H9 (cell line): ENCODE results near the gene SLC2A9. TPM values are rescaled to one million over a fixed set of nuclear protein-coding genes. Genes with fewer than 3 reads are reported as not detected.

Experiments
- DNase-seq: peaks from one replicate; pipeline ENCODE4 v3.0.0-alpha.2; 2017
- H2AFZ ChIP-seq: one replicate; pipeline ENCODE4 v1.6.1; 2013; ENCODE audit warnings: mild to moderate bottlenecking, low read length, control low read depth, moderate library complexity
- H2AK5ac ChIP-seq: 2 replicates; pipeline ENCODE4 v1.6.1; 2013; ENCODE audit warnings: low read length, control low read depth, mixed read lengths; ENCODE audit not compliant: insufficient read length
- H2BK120ac ChIP-seq: one replicate; pipeline ENCODE4 v1.6.1; 2013; ENCODE audit warnings: low read depth, mild to moderate bottlenecking, low read length, control low read depth, inconsistent platforms; ENCODE audit not compliant: poor library complexity, severe bottlenecking
- H2BK12ac ChIP-seq: 2 replicates; pipeline ENCODE4 v1.6.1; 2013; ENCODE audit warnings: low read length, control low read depth, mixed read lengths, low read depth; ENCODE audit not compliant: insufficient read length
- H2BK15ac ChIP-seq: 2 replicates; pipeline ENCODE4 v1.6.1; 2013; ENCODE audit warnings: low read depth, low read length, control low read depth
- H2BK20ac ChIP-seq: one replicate; pipeline ENCODE4 v1.6.1; 2013; ENCODE audit warnings: low read depth, mild to moderate bottlenecking, low read length, control low read depth, inconsistent platforms; ENCODE audit not compliant: poor library complexity, severe bottlenecking
- H2BK5ac ChIP-seq: 2 replicates; pipeline ENCODE4 v1.6.1; 2013; ENCODE audit warnings: low read length, control low read depth, mixed read lengths; ENCODE audit not compliant: insufficient read length
- H3K14ac ChIP-seq: 2 replicates; pipeline ENCODE4 v1.6.1; 2013; ENCODE audit warnings: low read length, control low read depth; ENCODE audit not compliant: insufficient read depth
- H3K18ac ChIP-seq: 2 replicates; pipeline ENCODE4 v1.6.1; 2013; ENCODE audit warnings: low read depth, mild to moderate bottlenecking, mixed read lengths, low read length, control low read depth; ENCODE audit not compliant: insufficient read length
- H3K23ac ChIP-seq: 2 replicates; pipeline ENCODE4 v1.6.1; 2013; ENCODE audit warnings: low read length, control low read depth, mixed read lengths, low read depth; ENCODE audit not compliant: insufficient read length
- H3K23me2 ChIP-seq: 2 replicates; pipeline ENCODE4 v1.6.1; 2013; ENCODE audit warnings: low read depth, mild to moderate bottlenecking, mixed read lengths, low read length, control low read depth; ENCODE audit not compliant: insufficient read length, poor library complexity, severe bottlenecking
- H3K27ac ChIP-seq: 2 replicates; pipeline ENCODE4 v1.5.1; 2013; ENCODE audit warnings: low read length, control low read depth, mixed read lengths, low read depth; ENCODE audit not compliant: insufficient read length
- H3K27me3 ChIP-seq: 2 replicates; pipeline ENCODE4 v1.6.1; 2013; ENCODE audit warnings: low read length, control low read depth, inconsistent platforms; ENCODE audit not compliant: insufficient read depth
- H3K4ac ChIP-seq: 2 replicates; pipeline ENCODE4 v1.6.1; 2013; ENCODE audit warnings: low read depth, mild to moderate bottlenecking, control low read depth, inconsistent platforms, low read length, moderate library complexity
- H3K4me1 ChIP-seq: 2 replicates; pipeline ENCODE4 v1.6.1; 2013; ENCODE audit warnings: low read length, control low read depth, inconsistent platforms; ENCODE audit not compliant: insufficient read depth
- H3K4me2 ChIP-seq: 2 replicates; pipeline ENCODE4 v1.6.1; 2013; ENCODE audit warnings: low read length, control low read depth, mixed read lengths; ENCODE audit not compliant: insufficient read length, insufficient read depth
- H3K56ac ChIP-seq: 2 replicates; pipeline ENCODE4 v1.6.1; 2013; ENCODE audit warnings: low read depth, mild to moderate bottlenecking, mixed read lengths, low read length, control low read depth; ENCODE audit not compliant: insufficient read length
- H3K79me1 ChIP-seq: 2 replicates; pipeline ENCODE4 v1.6.1; 2013; ENCODE audit warnings: low read depth, mild to moderate bottlenecking, moderate library complexity, low read length, control low read depth, inconsistent platforms; ENCODE audit not compliant: insufficient read depth, poor library complexity, severe bottlenecking
- H3K79me2 ChIP-seq: 2 replicates; pipeline ENCODE4 v1.6.1; 2013; ENCODE audit warnings: low read length, control low read depth, inconsistent platforms; ENCODE audit not compliant: insufficient read depth
- H3K9ac ChIP-seq: 2 replicates; pipeline ENCODE4 v1.6.1; 2013; ENCODE audit warnings: low read length, control low read depth, mixed read lengths; ENCODE audit not compliant: insufficient read length; ENCODE audit errors: extremely low read depth
- H3K9me3 ChIP-seq: one replicate; pipeline ENCODE4 v1.6.1; 2013; ENCODE audit warnings: low read depth, low read length, inconsistent platforms; ENCODE audit not compliant: control insufficient read depth
- H3T11ph ChIP-seq: one replicate; pipeline ENCODE4 v1.6.1; 2013; ENCODE audit warnings: mild to moderate bottlenecking, low read length, control low read depth, inconsistent platforms
- H4K20me1 ChIP-seq: one replicate; pipeline ENCODE4 v1.6.1; 2013; ENCODE audit not compliant: control insufficient read depth, insufficient read length, insufficient read depth
- H4K5ac ChIP-seq: 2 replicates; pipeline ENCODE4 v1.6.1; 2013; ENCODE audit warnings: low read depth, mild to moderate bottlenecking, mixed read lengths, low read length, control low read depth; ENCODE audit not compliant: insufficient read length
- H4K8ac ChIP-seq: replicated peaks from 2 replicates; pipeline ENCODE4 v1.6.1; 2013; ENCODE audit warnings: low read length, control low read depth, mixed read lengths, low read depth; ENCODE audit not compliant: insufficient read length
- H4K91ac ChIP-seq: 2 replicates; pipeline ENCODE4 v1.6.1; 2013; ENCODE audit warnings: low read depth, mild to moderate bottlenecking, moderate library complexity, mixed read lengths, low read length, control low read depth; ENCODE audit not compliant: insufficient read length
- H3K27ac Mint-ChIP-seq, 3 experiments: 2 replicates in 2 of 3; 3 replicates in 1 of 3; pipeline ENCODE4 v1.8.0; 2020 to 2021; ENCODE audit warnings: mixed read lengths in 3 of 3, mild to moderate bottlenecking in 1 of 3, moderate library complexity in 1 of 3
- H3K27me3 Mint-ChIP-seq: 2 replicates; pipeline ENCODE4 v1.8.0; 2021; ENCODE audit warnings: low read depth, mild to moderate bottlenecking, moderate library complexity, mixed read lengths
- H3K36me3 Mint-ChIP-seq, 3 experiments: 2 replicates in 2 of 3; 3 replicates in 1 of 3; pipeline ENCODE4 v1.8.0; 2020 to 2021; ENCODE audit warnings: low read depth in 3 of 3, mixed read lengths in 3 of 3; ENCODE audit not compliant: insufficient read depth in 1 of 3
- H3K4me1 Mint-ChIP-seq, 2 experiments: 2 replicates each; pipeline ENCODE4 v1.8.0; 2020; ENCODE audit warnings: mixed read lengths in 2 of 2
- H3K4me3 Mint-ChIP-seq, 2 experiments: 2 replicates in 1 of 2; 3 replicates in 1 of 2; pipeline ENCODE4 v1.8.0; 2020 to 2021; ENCODE audit warnings: mild to moderate bottlenecking in 2 of 2, mixed read lengths in 2 of 2, moderate library complexity in 1 of 2
- H3K9me3 Mint-ChIP-seq, 2 experiments: 2 replicates in 1 of 2; 3 replicates in 1 of 2; pipeline ENCODE4 v1.8.0; 2020; ENCODE audit warnings: mild to moderate bottlenecking in 2 of 2, mixed read lengths in 2 of 2, moderate library complexity in 1 of 2
- WGBS: extraction: QIAGEN DNeasy Blood & Tissue Kit; methylation state at CpG from one replicate; pipeline ENCODE4 v1.1.7; 2013; ENCODE audit warnings: missing lambda C conversion rate, low lambda C conversion rate, mixed read lengths; ENCODE audit not compliant: insufficient read length; ENCODE audit errors: extremely low coverage; 5-methylcytosine and 5-hydroxymethylcytosine counted together
- total RNA-seq: library from RNA; stranded (reverse); gene quantifications from 2 replicates; pipeline ENCODE4 v1.2.1, GENCODE V29; 2021
- TF ChIP-seq, protein P1 (sequence below): fragments of 200-600 bp; sonication (generic); conservative IDR thresholded peaks from 3 replicates; pipeline ENCODE4 v1.8.0; 2021; ENCODE audit warnings: antibody characterized with exemption, mild to moderate bottlenecking

Gene SLC2A9
- total RNA-seq, 1 experiment from 2014 or later = 0.79 TPM

DNA sequence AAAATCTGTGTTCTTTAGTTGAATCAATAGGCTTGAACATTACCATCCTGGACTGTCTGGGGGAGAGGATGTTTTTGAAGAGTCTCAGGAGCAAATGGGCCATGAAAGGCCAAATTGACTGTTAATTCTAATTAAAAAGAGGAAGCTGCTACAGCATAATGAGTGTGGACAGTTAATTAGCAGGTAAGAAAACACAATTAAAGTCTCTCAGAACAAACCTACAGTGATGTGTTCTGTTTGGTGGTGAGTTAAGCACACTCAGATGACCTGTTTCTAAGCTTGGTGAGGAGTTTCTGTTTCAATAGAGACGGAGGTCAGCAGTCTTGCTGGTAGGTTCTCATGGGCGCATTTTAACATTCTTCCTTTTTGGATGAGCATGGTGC, 171.8 kb downstream of the SLC2A9 start:
- Histone ChIP-seq H3K79me2 (no peaks in the 10 kb centered on the region), H3K56ac (no peak overlapping the region), H4K20me1 (no peaks in the 10 kb centered on the region), H3K79me1 (no peaks in the 10 kb centered on the region), H3K4ac (no peak overlapping the region), H2BK15ac (no peak overlapping the region), H4K91ac (no peak overlapping the region), H3K23ac (no peak overlapping the region), H2BK20ac (no peak overlapping the region), H4K8ac (no peak overlapping the region), H2BK5ac (no peak overlapping the region), H4K5ac (no peak overlapping the region), H3K23me2 (no peaks in the 10 kb centered on the region), H3K27me3 (no peaks in the 10 kb centered on the region), H3K4me1 (no peaks in the 10 kb centered on the region), H3T11ph (no peak overlapping the region), H3K4me2 (no peak overlapping the region), H2BK120ac (no peak overlapping the region), H3K18ac (no peak overlapping the region), H2AK5ac (no peak overlapping the region), H3K9me3 (no peaks in the 10 kb centered on the region), H2BK12ac (no peak overlapping the region), H3K27ac (no peak overlapping the region), H3K9ac (no peak overlapping the region), H2AFZ (no peak overlapping the region), H3K14ac (no peak overlapping the region)
- TF ChIP-seq, protein P1, sequence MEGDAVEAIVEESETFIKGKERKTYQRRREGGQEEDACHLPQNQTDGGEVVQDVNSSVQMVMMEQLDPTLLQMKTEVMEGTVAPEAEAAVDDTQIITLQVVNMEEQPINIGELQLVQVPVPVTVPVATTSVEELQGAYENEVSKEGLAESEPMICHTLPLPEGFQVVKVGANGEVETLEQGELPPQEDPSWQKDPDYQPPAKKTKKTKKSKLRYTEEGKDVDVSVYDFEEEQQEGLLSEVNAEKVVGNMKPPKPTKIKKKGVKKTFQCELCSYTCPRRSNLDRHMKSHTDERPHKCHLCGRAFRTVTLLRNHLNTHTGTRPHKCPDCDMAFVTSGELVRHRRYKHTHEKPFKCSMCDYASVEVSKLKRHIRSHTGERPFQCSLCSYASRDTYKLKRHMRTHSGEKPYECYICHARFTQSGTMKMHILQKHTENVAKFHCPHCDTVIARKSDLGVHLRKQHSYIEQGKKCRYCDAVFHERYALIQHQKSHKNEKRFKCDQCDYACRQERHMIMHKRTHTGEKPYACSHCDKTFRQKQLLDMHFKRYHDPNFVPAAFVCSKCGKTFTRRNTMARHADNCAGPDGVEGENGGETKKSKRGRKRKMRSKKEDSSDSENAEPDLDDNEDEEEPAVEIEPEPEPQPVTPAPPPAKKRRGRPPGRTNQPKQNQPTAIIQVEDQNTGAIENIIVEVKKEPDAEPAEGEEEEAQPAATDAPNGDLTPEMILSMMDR = no peak
- no peak for DNase-seq
- H3K27ac Mint-ChIP-seq = no peak overlapping the region; a peak in 1 of 7 replicates
- no peaks in the 10 kb centered on the region for H3K36me3 Mint-ChIP-seq
- H3K9me3 Mint-ChIP-seq = no peaks in the 10 kb centered on the region; a peak in 1 of 5 replicates
- H3K4me1 Mint-ChIP-seq = no peaks in the 10 kb centered on the region; a peak in 1 of 4 replicates
- no peak overlapping the region for H3K4me3 Mint-ChIP-seq
- peaks cover 2% of the 10 kb centered on the region; the same call in 1 of the 2 replicates for H3K27me3 Mint-ChIP-seq
- WGBS = no CpG with 5 or more reads among the region's 2 CpGs
